Measurements from ENCODE around the gene PURA.

- TF ChIP-seq CTCF (IDR thresholded peaks at IDR 0.05 in 8 of 11, conservative IDR thresholded peaks at IDR 0.05 in 3 of 11) (no peak), POLR2A (IDR thresholded peaks at IDR 0.05) (no peak)
These were observed 31.3 kb downstream of the PURA start for GRCh38 chr5:140145256-140145655.

All from spleen (tissue), 7 donors.